Activated B cell treated with CpG ODN at 0.5 μM for 24 hours (primary cell): Measurements from ENCODE around the gene DNAJB8. TPM values are rescaled to one million over a fixed set of nuclear protein-coding genes. Genes with fewer than 3 reads are reported as not detected.

Source experiments
- ATAC-seq: fragments of 200-7000 bp; cut with Tn5 transposase; one replicate; pipeline ENCODE4 v1.10.0; 2021; ENCODE audit warnings: low read depth, mild to moderate bottlenecking, moderate library complexity
- CTCF ChIA-PET: fragments of 350-600 bp; sonication (Branson Sonifier 250); formaldehyde crosslinking; loops from one replicate; lab custom pipeline; 2021; ENCODE audit warnings: antibody characterized with exemption; lab: Charles Lee
- POLR2A ChIA-PET: fragments of 350-600 bp; sonication (Branson Sonifier 250); formaldehyde crosslinking; loops from one replicate; lab custom pipeline; 2021; ENCODE audit warnings: antibody characterized with exemption; lab: Charles Lee
- DNase-seq: peaks from one replicate; pipeline ENCODE4 v3.0.0; 2022
- H3K27ac Mint-ChIP-seq: one replicate; pipeline ENCODE4 v1.8.0; 2020; ENCODE audit warnings: mixed read lengths
- H3K27me3 Mint-ChIP-seq: one replicate; pipeline ENCODE4 v1.8.0; 2021; ENCODE audit warnings: mixed read lengths
- H3K36me3 Mint-ChIP-seq: one replicate; pipeline ENCODE4 v1.8.0; 2021; ENCODE audit warnings: low read depth, mixed read lengths
- H3K4me1 Mint-ChIP-seq: one replicate; pipeline ENCODE4 v1.8.0; 2021; ENCODE audit warnings: mixed read lengths
- H3K4me3 Mint-ChIP-seq: one replicate; pipeline ENCODE4 v1.8.0; 2020; ENCODE audit warnings: mild to moderate bottlenecking, mixed read lengths
- H3K9me3 Mint-ChIP-seq: one replicate; pipeline ENCODE4 v1.8.0; 2020; ENCODE audit warnings: mixed read lengths
- CTCF ChIP-seq: fragments of 200-600 bp; IDR thresholded peaks from one replicate; pipeline ENCODE4 v1.8.0; 2022; ENCODE audit warnings: antibody characterized with exemption, mild to moderate bottlenecking
- intact Hi-C: fragments of 100-400 bp; cut with micrococcal nuclease; formaldehyde crosslinking; loops from one replicate; pipeline ENCODE4 v1.15.1; 2024
- total RNA-seq: library from RNA; stranded (reverse); gene quantifications from 2 replicates; pipeline ENCODE4 v1.2.3, GENCODE V29; 2022

The DNAJB8 gene
- total RNA-seq, 1 donor from 2014 or later: not detected

GRCh38 chr3:128480717-128481437 is 14.2 kb upstream of the DNAJB8 start:
- no peak overlapping the region for H3K4me3 Mint-ChIP-seq
- H3K27ac Mint-ChIP-seq: no peak overlapping the region
- POLR2A ChIA-PET: no interaction called here
- no peaks in the 10 kb centered on the region for H3K9me3 Mint-ChIP-seq
- peaks cover 69% of the 10 kb centered on the region for H3K27me3 Mint-ChIP-seq
- peaks cover 16% of the 10 kb centered on the region for H3K4me1 Mint-ChIP-seq
- intact Hi-C loops: no loop called here
- DNase-seq: no peak
- H3K36me3 Mint-ChIP-seq: no peaks in the 10 kb centered on the region
- ATAC-seq: no peak
- TF ChIP-seq CTCF: no peak
- CTCF ChIA-PET: no interaction called here

- no peak for ATAC-seq
- Mint-ChIP-seq H3K27me3 (peaks cover 63% of the 10 kb centered on the region), H3K27ac (no peak overlapping the region), H3K4me3 (no peak overlapping the region), H3K36me3 (no peaks in the 10 kb centered on the region), H3K4me1 (peaks cover 16% of the 10 kb centered on the region), H3K9me3 (no peaks in the 10 kb centered on the region)
- TF ChIP-seq CTCF: no peak
- ChIA-PET CTCF (no interaction called here), POLR2A (no interaction called here)
- intact Hi-C loops: no loop called here
- DNase-seq: no peak
These were observed 13.6 kb upstream of the DNAJB8 start for GRCh38 chr3:128480278-128480677.

GRCh38 chr3:128479558-128480086 is 12.9 kb upstream of the DNAJB8 start:
- H3K27me3 Mint-ChIP-seq: peaks cover 58% of the 10 kb centered on the region
- H3K36me3 Mint-ChIP-seq: no peaks in the 10 kb centered on the region
- H3K27ac Mint-ChIP-seq: no peak overlapping the region
- ChIA-PET POLR2A (no interaction called here), CTCF (no interaction called here)
- DNase-seq (no peak), ATAC-seq (no peak)
- peaks cover 14% of the 10 kb centered on the region for H3K4me1 Mint-ChIP-seq
- intact Hi-C loops: no loop called here
- H3K4me3 Mint-ChIP-seq: no peak overlapping the region
- no peak for TF ChIP-seq CTCF
- H3K9me3 Mint-ChIP-seq: no peaks in the 10 kb centered on the region

- POLR2A ChIA-PET: no interaction called here
- no peak for TF ChIP-seq CTCF
- intact Hi-C loops: no loop called here
- ATAC-seq: no peak
- DNase-seq: no peak
- Mint-ChIP-seq H3K4me1 (peaks cover 12% of the 10 kb centered on the region), H3K27me3 (peaks cover 52% of the 10 kb centered on the region), H3K36me3 (no peaks in the 10 kb centered on the region), H3K4me3 (no peak overlapping the region), H3K9me3 (no peaks in the 10 kb centered on the region), H3K27ac (no peak overlapping the region)
- CTCF ChIA-PET: no interaction called here
These were observed 12.2 kb upstream of the DNAJB8 start for GRCh38 chr3:128478576-128479506.

- Mint-ChIP-seq H3K4me1 (no peaks in the 10 kb centered on the region), H3K36me3 (no peaks in the 10 kb centered on the region), H3K9me3 (no peaks in the 10 kb centered on the region), H3K27ac (no peak overlapping the region), H3K27me3 (peaks cover 37% of the 10 kb centered on the region), H3K4me3 (no peak overlapping the region)
- no peak for DNase-seq
- CTCF ChIA-PET: interaction anchor here (0.5 kb wide), 2 partner anchors 175 to 693 kb away, joined by 3 read pairs; no protein-coding TSS in a partner anchor
- no peak for ATAC-seq
- POLR2A ChIA-PET: no interaction called here
- intact Hi-C loops: no loop called here
- TF ChIP-seq CTCF: no peak
These were observed 10.0 kb upstream of the DNAJB8 start for GRCh38 chr3:128476659-128477058.
